22Rv1 (cell line): ENCODE measurements around the gene RUVBL1.

Experiments used
- H3K27ac ChIP-seq: fragments of 450-650 bp; 2 replicates; pipeline ENCODE4 v1.5.1; 2017
- ZFX ChIP-seq: fragments of 450-650 bp; IDR thresholded peaks from 2 replicates; pipeline ENCODE4 v1.6.1; 2017; ENCODE audit warnings: antibody characterized with exemption, borderline replicate concordance
- TF ChIP-seq, protein P1 (sequence below): fragments of 450-650 bp; IDR thresholded peaks from 2 replicates; pipeline ENCODE4 v1.5.1; 2017; ENCODE audit warnings: mild to moderate bottlenecking

RUVBL1 gene

DNA sequence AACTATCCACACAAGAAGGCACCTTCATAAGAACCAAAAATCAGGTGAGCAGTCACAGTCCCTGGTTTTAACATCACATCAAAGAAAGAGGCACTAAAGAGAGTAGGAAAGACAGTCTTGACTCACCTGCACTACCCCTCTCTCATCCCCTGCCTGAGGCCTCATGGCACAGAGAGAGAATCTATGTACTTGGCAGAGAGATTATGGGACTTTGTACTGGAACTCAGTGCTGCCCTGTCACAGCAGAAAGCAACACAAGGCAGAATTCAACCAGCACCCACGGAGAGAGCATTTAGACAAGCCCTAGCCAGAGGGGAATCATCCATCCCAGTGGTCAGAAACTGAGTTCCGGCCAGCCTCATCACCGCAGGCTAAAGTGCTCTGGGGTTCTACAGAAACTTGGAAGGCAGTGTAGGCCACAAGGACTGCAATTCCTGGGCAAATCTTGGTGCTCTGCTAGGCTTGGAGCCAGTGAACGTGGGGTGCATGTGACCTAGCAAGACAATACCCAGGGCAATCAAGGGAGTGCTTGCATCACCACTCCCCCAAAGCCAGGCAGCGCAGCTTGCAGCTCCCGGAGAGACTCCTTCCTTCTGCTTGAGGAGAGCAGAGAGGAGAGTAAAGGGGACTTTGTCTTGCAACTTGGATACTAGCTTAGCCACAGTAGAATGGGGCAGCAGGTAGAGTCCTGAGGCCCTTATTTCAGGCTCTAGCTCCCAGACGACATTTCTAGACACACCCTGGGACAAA, 8.5 kb upstream of the RUVBL1 start:
- no peak for TF ChIP-seq ZFX
- TF ChIP-seq, protein P1, sequence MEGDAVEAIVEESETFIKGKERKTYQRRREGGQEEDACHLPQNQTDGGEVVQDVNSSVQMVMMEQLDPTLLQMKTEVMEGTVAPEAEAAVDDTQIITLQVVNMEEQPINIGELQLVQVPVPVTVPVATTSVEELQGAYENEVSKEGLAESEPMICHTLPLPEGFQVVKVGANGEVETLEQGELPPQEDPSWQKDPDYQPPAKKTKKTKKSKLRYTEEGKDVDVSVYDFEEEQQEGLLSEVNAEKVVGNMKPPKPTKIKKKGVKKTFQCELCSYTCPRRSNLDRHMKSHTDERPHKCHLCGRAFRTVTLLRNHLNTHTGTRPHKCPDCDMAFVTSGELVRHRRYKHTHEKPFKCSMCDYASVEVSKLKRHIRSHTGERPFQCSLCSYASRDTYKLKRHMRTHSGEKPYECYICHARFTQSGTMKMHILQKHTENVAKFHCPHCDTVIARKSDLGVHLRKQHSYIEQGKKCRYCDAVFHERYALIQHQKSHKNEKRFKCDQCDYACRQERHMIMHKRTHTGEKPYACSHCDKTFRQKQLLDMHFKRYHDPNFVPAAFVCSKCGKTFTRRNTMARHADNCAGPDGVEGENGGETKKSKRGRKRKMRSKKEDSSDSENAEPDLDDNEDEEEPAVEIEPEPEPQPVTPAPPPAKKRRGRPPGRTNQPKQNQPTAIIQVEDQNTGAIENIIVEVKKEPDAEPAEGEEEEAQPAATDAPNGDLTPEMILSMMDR = no peak
- H3K27ac ChIP-seq = no peak overlapping the region

- no peak for TF ChIP-seq ZFX
- TF ChIP-seq, protein P1 = no peak
- no peak overlapping the region for H3K27ac ChIP-seq
Observed at GRCh38 chr3:128128251-128128650, 4.6 kb upstream of the RUVBL1 start.

GRCh38 chr3:128127236-128127635, 3.6 kb upstream of the RUVBL1 start:
- TF ChIP-seq, protein P1 = no peak
- TF ChIP-seq ZFX = no peak
- no peak overlapping the region for H3K27ac ChIP-seq

DNA sequence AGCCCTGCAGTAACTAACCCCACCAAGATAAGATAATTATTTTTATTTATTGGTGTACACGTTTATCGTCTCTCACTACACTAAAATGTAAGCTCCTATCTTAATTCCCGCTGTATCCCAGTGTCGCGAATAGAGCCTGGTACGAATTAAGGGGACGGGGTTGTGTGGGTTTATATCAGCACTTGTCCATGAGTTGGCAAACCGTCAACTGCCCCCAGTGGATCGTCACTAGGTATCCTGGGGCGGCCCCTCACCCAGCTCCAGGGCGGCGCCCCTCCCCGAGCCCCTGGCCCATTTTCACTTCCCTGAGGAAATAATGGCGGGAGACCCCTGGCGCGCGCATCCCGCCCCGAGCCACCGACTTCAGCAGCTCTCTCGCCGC, 465 bp downstream of the RUVBL1 start:
- H3K27ac ChIP-seq = peak overlapping the region; percentile 80
- no peak for TF ChIP-seq ZFX
- TF ChIP-seq, protein P1 = no peak

DNA sequence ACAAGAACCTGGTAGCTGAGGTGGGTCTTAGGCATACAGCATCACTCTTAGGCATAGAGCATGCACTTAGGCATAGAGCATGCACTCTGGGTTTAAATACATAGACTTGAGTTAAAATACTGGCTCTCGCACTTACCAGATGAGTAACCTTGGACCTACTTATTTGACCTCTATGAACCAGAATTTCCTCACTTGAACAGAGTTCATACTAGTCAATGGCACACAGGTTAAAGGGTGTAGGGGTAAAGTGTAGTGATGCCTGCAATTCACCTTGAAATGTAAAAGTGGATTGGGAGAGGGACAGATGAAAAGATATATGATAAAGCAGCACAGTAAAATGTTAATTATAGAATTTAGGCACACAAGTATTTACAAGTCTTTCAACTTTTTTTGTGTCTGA, 1.6 kb downstream of the RUVBL1 start:
- no peak overlapping the region for H3K27ac ChIP-seq
- no peak for TF ChIP-seq ZFX
- TF ChIP-seq, protein P1 = no peak

DNA sequence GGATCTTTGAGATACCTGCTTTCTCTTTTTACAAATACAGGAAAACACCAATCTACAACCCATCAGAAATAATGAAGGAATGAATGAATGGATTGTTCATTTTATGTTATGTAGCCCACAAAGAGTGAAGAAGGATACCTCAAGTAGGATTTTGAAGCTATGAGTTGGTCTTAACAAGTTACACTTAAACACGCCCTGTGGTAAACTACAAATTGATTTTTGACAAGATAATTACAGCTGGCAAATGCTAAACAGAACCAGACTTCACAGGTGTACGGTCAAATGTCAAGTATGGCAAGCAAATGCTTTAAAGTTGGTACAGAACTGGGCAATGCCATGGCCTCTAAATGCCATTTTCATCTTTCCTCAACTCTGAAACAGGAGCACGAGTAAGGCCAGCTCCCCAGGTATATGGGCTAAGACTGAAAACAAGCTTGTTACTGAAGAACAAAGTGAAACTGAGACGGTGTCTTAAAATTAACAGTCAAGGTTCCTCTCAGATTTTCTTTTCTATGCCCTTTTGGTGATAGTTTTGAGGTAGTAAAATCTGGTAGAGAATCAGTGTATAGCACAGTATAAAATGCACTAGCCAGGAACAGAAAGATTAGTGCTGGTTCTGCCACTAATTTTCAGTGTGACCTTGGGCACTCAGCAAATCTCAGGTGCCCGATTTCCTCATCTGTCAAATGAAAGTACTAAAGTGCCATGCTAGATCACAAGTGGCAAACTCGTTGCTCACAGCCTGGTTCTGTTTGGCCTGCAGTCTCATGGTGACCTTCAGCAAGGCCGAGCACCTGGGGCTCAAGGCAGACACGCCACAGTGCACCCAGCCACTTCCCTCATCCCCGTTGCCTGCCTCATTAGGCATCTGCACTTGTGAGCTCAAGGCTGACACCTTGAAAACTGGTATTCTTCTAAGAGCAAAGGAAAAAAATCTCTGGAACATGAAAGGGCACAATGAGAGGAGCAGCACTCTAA, 9.5 kb downstream of the RUVBL1 start:
- no peak overlapping the region for H3K27ac ChIP-seq
- TF ChIP-seq ZFX = no peak
- TF ChIP-seq, protein P1 = no peak
